K562 (cell line): ENCODE results near the gene XRCC3. TPM values are rescaled to one million over a fixed set of nuclear protein-coding genes. Genes with fewer than 3 reads are reported as not detected.

Experiments
- ATF7 ChIP-seq: fragments of 450-650 bp; IDR thresholded peaks from 2 replicates; pipeline ENCODE4 v1.7.1; 2014; ENCODE audit warnings: mild to moderate bottlenecking, moderate library complexity
- CCNT2 ChIP-seq: IDR thresholded peaks from 2 replicates; pipeline ENCODE4 v1.6.1; 2011; ENCODE audit warnings: borderline replicate concordance, low read depth, mild to moderate bottlenecking, moderate library complexity, mixed read lengths, low read length; ENCODE audit not compliant: insufficient read length; ENCODE audit errors: extremely low read depth
- CHD4 ChIP-seq: fragments of 200-600 bp; sonication (generic); IDR thresholded peaks from 3 replicates; pipeline ENCODE4 v1.6.1; 2012; ENCODE audit warnings: low read depth, mild to moderate bottlenecking, mixed read lengths, low read length, inconsistent platforms; ENCODE audit not compliant: insufficient read depth, insufficient replicate concordance, poor library complexity, severe bottlenecking
- E2F3 ChIP-seq: fragments of 250-450 bp; sonication (Bioruptor Pico); IDR thresholded peaks from 2 replicates; pipeline ENCODE4 v1.4.0; 2020; ENCODE audit warnings: mild to moderate bottlenecking
- HDGF ChIP-seq: fragments of 450-650 bp; IDR thresholded peaks from 2 replicates; pipeline ENCODE4 v1.6.1; 2016
- RBM15 ChIP-seq: fragments of 200-400 bp; formaldehyde crosslinking; IDR thresholded peaks from 2 replicates; pipeline ENCODE4 v1.6.1; 2018; ENCODE audit warnings: mild to moderate bottlenecking, low read length, moderate library complexity; ENCODE audit not compliant: insufficient read depth
- RFX1 ChIP-seq: fragments of 450-650 bp; IDR thresholded peaks from 2 replicates; pipeline ENCODE4 v1.6.1; 2016; ENCODE audit warnings: mild to moderate bottlenecking, moderate library complexity
- RFX5 ChIP-seq: IDR thresholded peaks from 2 replicates; pipeline ENCODE4 v1.6.1; 2011; ENCODE audit warnings: low read depth, mild to moderate bottlenecking, improper control_type of control experiment, low read length
- SMARCB1 ChIP-seq: IDR thresholded peaks from 2 replicates; pipeline ENCODE4 v1.6.1; 2011; ENCODE audit warnings: improper control_type of control experiment, low read depth; ENCODE audit not compliant: insufficient read length
- ZNF224 ChIP-seq: sonication (generic); formaldehyde crosslinking; IDR thresholded peaks from 2 replicates; pipeline ENCODE4 v1.8.0; 2022; ENCODE audit warnings: mild to moderate bottlenecking, missing genetic modification reagents
- ZNF239 ChIP-seq: fragments of 250-450 bp; sonication (Bioruptor Pico); IDR thresholded peaks from 2 replicates; pipeline ENCODE4 v1.4.0; 2020; ENCODE audit warnings: mild to moderate bottlenecking
- ZNF668 ChIP-seq: fragments of 250-450 bp; sonication (Bioruptor Pico); IDR thresholded peaks from 2 replicates; pipeline ENCODE4 v1.8.0; 2022; ENCODE audit warnings: mild to moderate bottlenecking, inconsistent platforms
- polyA plus RNA-seq, 8 experiments: library from polyadenylated mRNA; depleted of rRNA in 4 of 8; stranded (reverse) in 5 of 8; unstranded in 3 of 8; fragments of >200 nt; fragmentation: Nextera tagmentation in 2 of 8; fragmentation: Illumina TruSeq in 1 of 8; extraction: Ambion mirVana in 2 of 8; extraction: Trizol in 1 of 8; gene quantifications; 2 replicates each; pipeline versions ENCODE4 v1.2.1 to v1.2.3, GENCODE V29; 2011 to 2014; ENCODE audit warnings: inconsistent platforms in 1 of 8, missing spikeins in 1 of 8
- total RNA-seq, 7 experiments: library from RNA; depleted of rRNA in 6 of 7; stranded (reverse); fragments of >200 nt in 6 of 7; fragmentation: Illumina TruSeq in 2 of 7; extraction: Trizol in 2 of 7; gene quantifications; 2 replicates each; pipeline versions ENCODE4 v1.2.1 to v1.2.3, GENCODE V29; 2011 to 2021; ENCODE audit warnings: low replicate concordance in 1 of 7
- TF ChIP-seq, protein P1 (sequence below): sonication (generic); formaldehyde crosslinking; IDR thresholded peaks from 2 replicates; pipeline ENCODE4 v1.8.1; 2023; ENCODE audit warnings: mild to moderate bottlenecking, missing genetic modification reagents
- TF ChIP-seq, protein P2 (sequence below), 2 experiments: fragments of 450-650 bp; IDR thresholded peaks; 2 replicates each; pipeline ENCODE4 v1.6.1; 2018; ENCODE audit warnings: mild to moderate bottlenecking in 2 of 2, low read depth in 1 of 2; ENCODE audit not compliant: partially characterized antibody in 2 of 2
- TF ChIP-seq, protein P3 (sequence below): sonication (generic); formaldehyde crosslinking; IDR thresholded peaks from 2 replicates; pipeline ENCODE4 v1.5.0; 2020; ENCODE audit warnings: missing genetic modification reagents
- TF ChIP-seq, protein P4 (sequence below): fragments of 150-350 bp; IDR thresholded peaks from 2 replicates; pipeline ENCODE4 v1.6.1; 2014; ENCODE audit warnings: low read depth, mild to moderate bottlenecking, low read length, borderline replicate concordance

Gene XRCC3
- total and polyA plus RNA-seq, 9 of the 15 experiments (the other 6 are each of a cell fraction or from before 2014, with no cell fraction given), result 0.34 to 59.3 (median 30.3) TPM

DNA sequence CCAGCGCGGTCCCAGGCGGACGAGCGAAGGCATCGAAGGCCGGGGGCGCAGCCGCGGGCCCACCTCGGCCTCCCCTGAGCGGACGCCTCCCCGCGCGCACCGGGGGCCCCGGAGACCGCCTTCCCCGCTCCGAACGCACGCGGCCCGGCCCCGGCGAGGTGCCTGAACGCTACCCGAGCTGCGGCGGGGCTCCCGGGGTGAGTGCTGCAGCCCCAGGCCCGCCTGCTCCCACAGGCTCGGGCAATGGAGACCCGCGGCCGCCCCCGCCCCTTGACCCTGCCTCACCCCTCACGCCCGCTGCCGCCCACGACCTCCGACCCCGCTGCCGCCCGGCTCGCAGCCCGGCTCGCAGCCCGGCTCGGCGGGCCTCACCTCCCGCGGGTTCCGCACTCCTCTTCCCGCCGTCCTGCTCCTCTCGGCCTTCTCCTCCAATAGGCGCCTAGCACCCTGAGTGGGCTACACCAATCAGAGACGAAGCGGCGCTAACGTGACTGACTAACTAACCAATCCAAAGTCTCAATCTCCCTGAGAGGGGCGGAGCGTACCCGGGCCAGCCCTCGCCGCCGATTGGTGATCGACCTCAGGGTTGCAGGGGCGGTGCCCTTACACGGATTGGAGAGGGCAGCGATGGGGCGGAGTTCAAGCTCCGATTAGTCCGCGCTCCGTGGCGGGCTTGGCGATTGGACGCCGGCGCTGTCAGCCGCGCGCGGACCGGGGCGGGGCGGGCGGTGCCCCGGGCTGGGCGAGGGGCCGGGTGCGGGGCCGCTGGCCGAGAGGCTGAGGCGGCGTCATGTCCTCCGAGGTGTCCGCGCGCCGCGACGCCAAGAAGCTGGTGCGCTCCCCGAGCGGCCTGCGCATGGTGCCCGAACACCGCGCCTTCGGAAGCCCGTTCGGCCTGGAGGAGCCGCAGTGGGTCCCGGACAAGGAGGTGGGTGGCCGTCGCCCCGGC, at the start of gene XRCC3, which contains the start of gene ZFYVE21 (continued):
- TF ChIP-seq, protein P1, sequence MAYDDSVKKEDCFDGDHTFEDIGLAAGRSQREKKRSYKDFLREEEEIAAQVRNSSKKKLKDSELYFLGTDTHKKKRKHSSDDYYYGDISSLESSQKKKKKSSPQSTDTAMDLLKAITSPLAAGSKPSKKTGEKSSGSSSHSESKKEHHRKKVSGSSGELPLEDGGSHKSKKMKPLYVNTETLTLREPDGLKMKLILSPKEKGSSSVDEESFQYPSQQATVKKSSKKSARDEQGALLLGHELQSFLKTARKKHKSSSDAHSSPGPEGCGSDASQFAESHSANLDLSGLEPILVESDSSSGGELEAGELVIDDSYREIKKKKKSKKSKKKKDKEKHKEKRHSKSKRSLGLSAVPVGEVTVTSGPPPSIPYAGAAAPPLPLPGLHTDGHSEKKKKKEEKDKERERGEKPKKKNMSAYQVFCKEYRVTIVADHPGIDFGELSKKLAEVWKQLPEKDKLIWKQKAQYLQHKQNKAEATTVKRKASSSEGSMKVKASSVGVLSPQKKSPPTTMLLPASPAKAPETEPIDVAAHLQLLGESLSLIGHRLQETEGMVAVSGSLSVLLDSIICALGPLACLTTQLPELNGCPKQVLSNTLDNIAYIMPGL, result peak; percentile 37; the same call in 1 of the 2 replicates
- no peak for TF ChIP-seq CHD4
- TF ChIP-seq, protein P2, sequence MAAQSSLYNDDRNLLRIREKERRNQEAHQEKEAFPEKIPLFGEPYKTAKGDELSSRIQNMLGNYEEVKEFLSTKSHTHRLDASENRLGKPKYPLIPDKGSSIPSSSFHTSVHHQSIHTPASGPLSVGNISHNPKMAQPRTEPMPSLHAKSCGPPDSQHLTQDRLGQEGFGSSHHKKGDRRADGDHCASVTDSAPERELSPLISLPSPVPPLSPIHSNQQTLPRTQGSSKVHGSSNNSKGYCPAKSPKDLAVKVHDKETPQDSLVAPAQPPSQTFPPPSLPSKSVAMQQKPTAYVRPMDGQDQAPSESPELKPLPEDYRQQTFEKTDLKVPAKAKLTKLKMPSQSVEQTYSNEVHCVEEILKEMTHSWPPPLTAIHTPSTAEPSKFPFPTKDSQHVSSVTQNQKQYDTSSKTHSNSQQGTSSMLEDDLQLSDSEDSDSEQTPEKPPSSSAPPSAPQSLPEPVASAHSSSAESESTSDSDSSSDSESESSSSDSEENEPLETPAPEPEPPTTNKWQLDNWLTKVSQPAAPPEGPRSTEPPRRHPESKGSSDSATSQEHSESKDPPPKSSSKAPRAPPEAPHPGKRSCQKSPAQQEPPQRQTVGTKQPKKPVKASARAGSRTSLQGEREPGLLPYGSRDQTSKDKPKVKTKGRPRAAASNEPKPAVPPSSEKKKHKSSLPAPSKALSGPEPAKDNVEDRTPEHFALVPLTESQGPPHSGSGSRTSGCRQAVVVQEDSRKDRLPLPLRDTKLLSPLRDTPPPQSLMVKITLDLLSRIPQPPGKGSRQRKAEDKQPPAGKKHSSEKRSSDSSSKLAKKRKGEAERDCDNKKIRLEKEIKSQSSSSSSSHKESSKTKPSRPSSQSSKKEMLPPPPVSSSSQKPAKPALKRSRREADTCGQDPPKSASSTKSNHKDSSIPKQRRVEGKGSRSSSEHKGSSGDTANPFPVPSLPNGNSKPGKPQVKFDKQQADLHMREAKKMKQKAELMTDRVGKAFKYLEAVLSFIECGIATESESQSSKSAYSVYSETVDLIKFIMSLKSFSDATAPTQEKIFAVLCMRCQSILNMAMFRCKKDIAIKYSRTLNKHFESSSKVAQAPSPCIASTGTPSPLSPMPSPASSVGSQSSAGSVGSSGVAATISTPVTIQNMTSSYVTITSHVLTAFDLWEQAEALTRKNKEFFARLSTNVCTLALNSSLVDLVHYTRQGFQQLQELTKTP (IDR thresholded peaks at IDR 0.05; ENCODE audit: low read depth in 1 of 2, partially characterized antibody in 2 of 2), result no peak
- TF ChIP-seq ZNF224 (CRISPR knock-in tag), result no peak
- TF ChIP-seq CCNT2, result peak; percentile 56
- TF ChIP-seq, protein P3, sequence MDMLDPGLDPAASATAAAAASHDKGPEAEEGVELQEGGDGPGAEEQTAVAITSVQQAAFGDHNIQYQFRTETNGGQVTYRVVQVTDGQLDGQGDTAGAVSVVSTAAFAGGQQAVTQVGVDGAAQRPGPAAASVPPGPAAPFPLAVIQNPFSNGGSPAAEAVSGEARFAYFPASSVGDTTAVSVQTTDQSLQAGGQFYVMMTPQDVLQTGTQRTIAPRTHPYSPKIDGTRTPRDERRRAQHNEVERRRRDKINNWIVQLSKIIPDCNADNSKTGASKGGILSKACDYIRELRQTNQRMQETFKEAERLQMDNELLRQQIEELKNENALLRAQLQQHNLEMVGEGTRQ (CRISPR knock-in tag), result peak; percentile 66
- TF ChIP-seq RFX1, result no peak
- TF ChIP-seq ZNF668, result no peak
- TF ChIP-seq HDGF, result no peak
- peak; percentile 84 for TF ChIP-seq E2F3 (CRISPR knock-in tag)
- TF ChIP-seq RFX5, result no peak
- peak; percentile 53; the same call in 1 of the 2 replicates for TF ChIP-seq ATF7
- no peak for TF ChIP-seq SMARCB1
- TF ChIP-seq, protein P4, sequence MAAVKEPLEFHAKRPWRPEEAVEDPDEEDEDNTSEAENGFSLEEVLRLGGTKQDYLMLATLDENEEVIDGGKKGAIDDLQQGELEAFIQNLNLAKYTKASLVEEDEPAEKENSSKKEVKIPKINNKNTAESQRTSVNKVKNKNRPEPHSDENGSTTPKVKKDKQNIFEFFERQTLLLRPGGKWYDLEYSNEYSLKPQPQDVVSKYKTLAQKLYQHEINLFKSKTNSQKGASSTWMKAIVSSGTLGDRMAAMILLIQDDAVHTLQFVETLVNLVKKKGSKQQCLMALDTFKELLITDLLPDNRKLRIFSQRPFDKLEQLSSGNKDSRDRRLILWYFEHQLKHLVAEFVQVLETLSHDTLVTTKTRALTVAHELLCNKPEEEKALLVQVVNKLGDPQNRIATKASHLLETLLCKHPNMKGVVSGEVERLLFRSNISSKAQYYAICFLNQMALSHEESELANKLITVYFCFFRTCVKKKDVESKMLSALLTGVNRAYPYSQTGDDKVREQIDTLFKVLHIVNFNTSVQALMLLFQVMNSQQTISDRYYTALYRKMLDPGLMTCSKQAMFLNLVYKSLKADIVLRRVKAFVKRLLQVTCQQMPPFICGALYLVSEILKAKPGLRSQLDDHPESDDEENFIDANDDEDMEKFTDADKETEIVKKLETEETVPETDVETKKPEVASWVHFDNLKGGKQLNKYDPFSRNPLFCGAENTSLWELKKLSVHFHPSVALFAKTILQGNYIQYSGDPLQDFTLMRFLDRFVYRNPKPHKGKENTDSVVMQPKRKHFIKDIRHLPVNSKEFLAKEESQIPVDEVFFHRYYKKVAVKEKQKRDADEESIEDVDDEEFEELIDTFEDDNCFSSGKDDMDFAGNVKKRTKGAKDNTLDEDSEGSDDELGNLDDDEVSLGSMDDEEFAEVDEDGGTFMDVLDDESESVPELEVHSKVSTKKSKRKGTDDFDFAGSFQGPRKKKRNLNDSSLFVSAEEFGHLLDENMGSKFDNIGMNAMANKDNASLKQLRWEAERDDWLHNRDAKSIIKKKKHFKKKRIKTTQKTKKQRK, result peak; percentile 91
- no peak for TF ChIP-seq ZNF239 (CRISPR knock-in tag)
- TF ChIP-seq RBM15, result no peak
